HEK293T (cell line): ENCODE results near the gene WDR62.
"Not testable (repeated sequence)": the region's sequence is repeated elsewhere in the genome, so short reads cannot be mapped to it uniquely, and the experiment has no call there.

Experiments
- CTCF ChIA-PET: fragments of 350-600 bp; formaldehyde crosslinking; extraction: SDS; loops from one replicate; lab custom pipeline; 2021; ENCODE audit warnings: antibody characterized with exemption, inconsistent platforms; lab: Yijun Ruan, JAX
- POLR2A ChIA-PET: fragments of 350-600 bp; formaldehyde crosslinking; extraction: SDS; loops from one replicate; lab custom pipeline; 2020; ENCODE audit warnings: antibody characterized with exemption, inconsistent platforms; lab: Yijun Ruan, JAX
- DNase-seq: peaks from one replicate; pipeline ENCODE4 v3.0.0; 2012; ENCODE audit warnings: mixed read lengths; ENCODE audit errors: extremely low spot score
- ARNT ChIP-seq: fragments of 450-650 bp; IDR thresholded peaks from 2 replicates; pipeline ENCODE4 v1.6.1; 2017; ENCODE audit warnings: mild to moderate bottlenecking
- BHLHE40 ChIP-seq: fragments of 450-650 bp; IDR thresholded peaks from 2 replicates; pipeline ENCODE4 v1.6.1; 2016; ENCODE audit warnings: mild to moderate bottlenecking, moderate library complexity, borderline replicate concordance
- CTBP1 ChIP-seq: fragments of 450-650 bp; IDR thresholded peaks from 2 replicates; pipeline ENCODE4 v1.6.1; 2016; ENCODE audit warnings: borderline replicate concordance
- ELF4 ChIP-seq: fragments of 450-650 bp; IDR thresholded peaks from 2 replicates; pipeline ENCODE4 v1.6.1; 2017; ENCODE audit warnings: antibody characterized with exemption
- FOXA1 ChIP-seq: fragments of 450-650 bp; IDR thresholded peaks from 2 replicates; pipeline ENCODE4 v1.6.1; 2016; ENCODE audit warnings: mild to moderate bottlenecking
- FOXK2 ChIP-seq: fragments of 450-650 bp; IDR thresholded peaks from 2 replicates; pipeline ENCODE4 v1.6.1; 2016; ENCODE audit warnings: mild to moderate bottlenecking
- FOXM1 ChIP-seq: fragments of 450-650 bp; IDR thresholded peaks from 2 replicates; pipeline ENCODE4 v1.6.1; 2017; ENCODE audit warnings: mild to moderate bottlenecking, borderline replicate concordance
- HDGF ChIP-seq: fragments of 450-650 bp; IDR thresholded peaks from 2 replicates; pipeline ENCODE4 v1.6.1; 2017; ENCODE audit warnings: antibody characterized with exemption, borderline replicate concordance
- L3MBTL2 ChIP-seq: fragments of 450-650 bp; conservative IDR thresholded peaks from 2 replicates; pipeline ENCODE4 v1.6.1; 2016; ENCODE audit warnings: mild to moderate bottlenecking
- LEF1 ChIP-seq: fragments of 450-650 bp; IDR thresholded peaks from 2 replicates; pipeline ENCODE4 v1.6.1; 2017; ENCODE audit warnings: mild to moderate bottlenecking, borderline replicate concordance
- NFRKB ChIP-seq: fragments of 450-650 bp; IDR thresholded peaks from 2 replicates; pipeline ENCODE4 v1.6.1; 2016; ENCODE audit warnings: mild to moderate bottlenecking, moderate library complexity
- PKNOX1 ChIP-seq: fragments of 450-650 bp; IDR thresholded peaks from 2 replicates; pipeline ENCODE4 v1.6.1; 2016
- SP1 ChIP-seq: fragments of 450-650 bp; IDR thresholded peaks from 2 replicates; pipeline ENCODE4 v1.6.1; 2017
- SUZ12 ChIP-seq: fragments of 450-650 bp; IDR thresholded peaks from 2 replicates; pipeline ENCODE4 v1.6.1; 2016; ENCODE audit warnings: mild to moderate bottlenecking
- TARDBP ChIP-seq: fragments of 450-650 bp; IDR thresholded peaks from 2 replicates; pipeline ENCODE4 v1.6.1; 2016
- ZNF384 ChIP-seq: fragments of 450-650 bp; IDR thresholded peaks from 2 replicates; pipeline ENCODE4 v1.6.1; 2016

The WDR62 gene

GRCh38 chr19:36032251-36033104, 22.2 kb upstream of the WDR62 start, which contains the start of gene CLIP3:
TSS of gene CLIP3 (minus strand) at chr19:36032873. CDS start at chr19:36032357, 516 bp downstream.
- ChIA-PET POLR2A (no interaction called here), CTCF (no interaction called here)
- TF ChIP-seq ELF4: no peak
- TF ChIP-seq SUZ12: no peak
- TF ChIP-seq HDGF: no peak
- no peak for TF ChIP-seq NFRKB
- no peak for TF ChIP-seq PKNOX1
- no peak for TF ChIP-seq FOXM1
- no peak for TF ChIP-seq FOXA1
- no peak for TF ChIP-seq CTBP1
- TF ChIP-seq ZNF384: no peak
- TF ChIP-seq TARDBP: no peak
- TF ChIP-seq L3MBTL2: no peak
- no peak for TF ChIP-seq LEF1
- TF ChIP-seq ARNT: no peak
- no peak for TF ChIP-seq SP1
- no peak for TF ChIP-seq BHLHE40
- no peak for TF ChIP-seq FOXK2
- no peak for DNase-seq

- CTCF ChIA-PET: no interaction called here
- TF ChIP-seq SUZ12 (no peak), NFRKB (no peak), ELF4 (no peak), LEF1 (no peak), FOXM1 (no peak), CTBP1 (no peak), PKNOX1 (no peak), BHLHE40 (no peak), HDGF (no peak), FOXK2 (no peak), TARDBP (no peak), L3MBTL2 (no peak), SP1 (no peak), ZNF384 (no peak)
- DNase-seq: no peak
- POLR2A ChIA-PET: interaction anchor here (0.7 kb wide), 1 partner anchor 13 kb away, joined by 3 read pairs; the partner anchor contains the start of gene THAP8
These were observed 14.2 kb upstream of the WDR62 start for GRCh38 chr19:36040495-36040894.

- CTCF ChIA-PET, DNase-seq: not testable (repeated sequence)
- POLR2A ChIA-PET: interaction anchor here (0.7 kb wide), 1 partner anchor 12 kb away, joined by 3 read pairs; the partner anchor contains the start of gene THAP8
These were observed 13.6 kb upstream of the WDR62 start for GRCh38 chr19:36041092-36041491.

- ChIA-PET CTCF (no interaction called here), POLR2A (no interaction called here)
- no peak for TF ChIP-seq HDGF
- TF ChIP-seq ELF4: no peak
- no peak for TF ChIP-seq L3MBTL2
- DNase-seq: no peak
These were observed 12.9 kb upstream of the WDR62 start for GRCh38 chr19:36041831-36042230.

GRCh38 chr19:36043952-36044351, 10.7 kb upstream of the WDR62 start:
- DNase-seq: no peak
- CTCF ChIA-PET: no interaction called here
- POLR2A ChIA-PET: interaction anchor here (1.7 kb wide), 1 partner anchor 10 kb away, joined by 6 read pairs; the partner anchor contains the start of gene THAP8
- TF ChIP-seq ZNF384: no peak
- TF ChIP-seq CTBP1: no peak
- no peak for TF ChIP-seq NFRKB
- TF ChIP-seq SUZ12: no peak
- TF ChIP-seq SP1: no peak

GRCh38 chr19:36046443-36047050, 8.2 kb upstream of the WDR62 start:
- CTCF ChIA-PET: no interaction called here
- POLR2A ChIA-PET: no interaction called here
- no peak for TF ChIP-seq ELF4
- TF ChIP-seq PKNOX1: no peak
- no peak for TF ChIP-seq L3MBTL2
- no peak for TF ChIP-seq NFRKB
- no peak for TF ChIP-seq HDGF
- no peak for TF ChIP-seq FOXK2
- no peak for TF ChIP-seq FOXA1
- no peak for TF ChIP-seq SUZ12
- TF ChIP-seq BHLHE40: no peak
- TF ChIP-seq ZNF384: no peak
- TF ChIP-seq TARDBP: no peak
- TF ChIP-seq ARNT: no peak
- TF ChIP-seq CTBP1: no peak
- DNase-seq: no peak
